ENCODE results near the gene FAM118B.

- TF ChIP-seq TOX (CRISPR knock-in tag; IDR thresholded peaks at IDR 0.05; ENCODE audit: borderline replicate concordance), result no peak
- no peak for TF ChIP-seq ARNTL (CRISPR knock-in tag; IDR thresholded peaks at IDR 0.05; ENCODE audit: borderline replicate concordance, low read depth)
- TF ChIP-seq CSDC2 (CRISPR knock-in tag; IDR thresholded peaks at IDR 0.05), result no peak
- no peak for TF ChIP-seq ZFP3 (CRISPR knock-in tag; IDR thresholded peaks at IDR 0.05)
- TF ChIP-seq, protein P1, sequence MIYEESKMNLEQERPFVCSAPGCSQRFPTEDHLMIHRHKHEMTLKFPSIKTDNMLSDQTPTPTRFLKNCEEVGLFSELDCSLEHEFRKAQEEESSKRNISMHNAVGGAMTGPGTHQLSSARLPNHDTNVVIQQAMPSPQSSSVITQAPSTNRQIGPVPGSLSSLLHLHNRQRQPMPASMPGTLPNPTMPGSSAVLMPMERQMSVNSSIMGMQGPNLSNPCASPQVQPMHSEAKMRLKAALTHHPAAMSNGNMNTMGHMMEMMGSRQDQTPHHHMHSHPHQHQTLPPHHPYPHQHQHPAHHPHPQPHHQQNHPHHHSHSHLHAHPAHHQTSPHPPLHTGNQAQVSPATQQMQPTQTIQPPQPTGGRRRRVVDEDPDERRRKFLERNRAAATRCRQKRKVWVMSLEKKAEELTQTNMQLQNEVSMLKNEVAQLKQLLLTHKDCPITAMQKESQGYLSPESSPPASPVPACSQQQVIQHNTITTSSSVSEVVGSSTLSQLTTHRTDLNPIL (CRISPR knock-in tag; IDR thresholded peaks at IDR 0.05; ENCODE audit: low read depth), result no peak
- no peak for TF ChIP-seq ZC3H10 (CRISPR knock-in tag; IDR thresholded peaks at IDR 0.05)
- no peak for TF ChIP-seq PATZ1 (CRISPR knock-in tag; IDR thresholded peaks at IDR 0.05; ENCODE audit: borderline replicate concordance)
- TF ChIP-seq, protein P2, sequence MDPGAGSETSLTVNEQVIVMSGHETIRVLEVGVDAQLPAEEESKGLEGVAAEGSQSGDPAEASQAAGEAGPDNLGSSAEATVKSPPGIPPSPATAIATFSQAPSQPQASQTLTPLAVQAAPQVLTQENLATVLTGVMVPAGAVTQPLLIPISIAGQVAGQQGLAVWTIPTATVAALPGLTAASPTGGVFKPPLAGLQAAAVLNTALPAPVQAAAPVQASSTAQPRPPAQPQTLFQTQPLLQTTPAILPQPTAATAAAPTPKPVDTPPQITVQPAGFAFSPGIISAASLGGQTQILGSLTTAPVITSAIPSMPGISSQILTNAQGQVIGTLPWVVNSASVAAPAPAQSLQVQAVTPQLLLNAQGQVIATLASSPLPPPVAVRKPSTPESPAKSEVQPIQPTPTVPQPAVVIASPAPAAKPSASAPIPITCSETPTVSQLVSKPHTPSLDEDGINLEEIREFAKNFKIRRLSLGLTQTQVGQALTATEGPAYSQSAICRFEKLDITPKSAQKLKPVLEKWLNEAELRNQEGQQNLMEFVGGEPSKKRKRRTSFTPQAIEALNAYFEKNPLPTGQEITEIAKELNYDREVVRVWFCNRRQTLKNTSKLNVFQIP (CRISPR knock-in tag; IDR thresholded peaks at IDR 0.05; ENCODE audit: borderline replicate concordance, low read depth), result no peak
- no peak for TF ChIP-seq ZFP30 (CRISPR knock-in tag; IDR thresholded peaks at IDR 0.05)
- no peak for TF ChIP-seq CSRNP3 (CRISPR knock-in tag; IDR thresholded peaks at IDR 0.05)
- TF ChIP-seq PPARA (CRISPR knock-in tag; IDR thresholded peaks at IDR 0.05; ENCODE audit: borderline replicate concordance), result no peak
- TF ChIP-seq ZNF8 (CRISPR knock-in tag; IDR thresholded peaks at IDR 0.05), result no peak
- no peak for TF ChIP-seq TCF4 (CRISPR knock-in tag; IDR thresholded peaks at IDR 0.05; ENCODE audit: borderline replicate concordance)
Measured at GRCh38 chr11:126191379-126192073, 20.1 kb upstream of the FAM118B start.
